ENCODE measurements around the gene BMP2. TPM values are rescaled to one million over a fixed set of nuclear protein-coding genes. Genes with fewer than 3 reads are reported as not detected.

The BMP2 gene
- total RNA-seq, result 16.7 and 17.2 TPM in 2 replicates

GRCh38 chr20:6767536-6768227, at the start of gene BMP2:
TSS of gene BMP2 (plus strand) at chr20:6767686. CDS start at chr20:6770127, 2,441 bp downstream.
- DNase-seq (ENCODE audit: low read depth), result no peak

GRCh38 chr20:6718662-6719368, 48.7 kb upstream of the BMP2 start:
- peak; percentile 95 for DNase-seq (ENCODE audit: low read depth)

DNA sequence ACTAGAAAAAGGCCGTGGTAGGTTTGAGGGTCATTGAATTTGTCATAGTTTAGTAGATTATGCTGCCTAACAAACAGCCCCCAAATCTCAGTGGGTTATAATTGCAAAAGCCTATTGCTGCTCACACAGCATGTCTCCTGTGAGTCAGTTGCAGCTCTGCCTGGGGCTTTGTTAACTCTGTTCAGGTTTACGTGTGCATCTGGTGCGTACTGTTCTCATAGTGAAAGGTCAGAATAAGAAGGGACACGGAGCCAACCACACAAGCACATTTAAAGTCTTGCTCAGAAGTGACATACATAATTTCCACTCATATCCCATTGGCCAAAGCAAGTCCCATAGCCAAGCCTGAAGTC, 48.1 kb upstream of the BMP2 start:
- peak; percentile 11 for DNase-seq (ENCODE audit: low read depth)

- DNase-seq (ENCODE audit: low read depth), result no peak
Observed at GRCh38 chr20:6726761-6727160, 40.7 kb upstream of the BMP2 start.

- DNase-seq (ENCODE audit: low read depth), result peak; percentile 28
Observed at GRCh38 chr20:6730672-6731328, 36.7 kb upstream of the BMP2 start.

DNA sequence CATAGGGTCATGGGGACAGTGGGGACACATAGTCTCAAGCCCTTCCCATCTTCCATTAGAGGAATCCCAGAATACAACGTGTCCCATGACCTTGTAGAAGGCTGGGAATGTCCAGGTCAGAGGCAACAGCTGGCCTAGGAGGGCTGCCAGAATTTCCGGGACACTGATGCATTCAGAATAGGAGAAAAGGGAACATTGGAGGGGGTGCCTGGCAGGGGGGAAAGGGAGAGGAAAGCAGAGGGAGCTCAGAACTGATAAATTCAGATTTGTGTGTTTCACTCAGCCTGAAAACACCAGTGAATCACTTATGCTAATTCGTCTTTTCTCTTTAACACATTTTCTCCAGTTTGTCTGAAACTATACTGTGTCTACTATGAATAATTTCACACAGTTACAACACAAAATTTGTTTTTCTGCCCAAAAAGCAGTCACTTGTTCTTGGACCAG, 35.5 kb upstream of the BMP2 start:
- no peak for DNase-seq (ENCODE audit: low read depth)

- no peak for DNase-seq (ENCODE audit: low read depth)
Observed at GRCh38 chr20:6732851-6733250, 34.6 kb upstream of the BMP2 start.

GRCh38 chr20:6733965-6734364, 33.5 kb upstream of the BMP2 start:
- no peak for DNase-seq (ENCODE audit: low read depth)

DNA sequence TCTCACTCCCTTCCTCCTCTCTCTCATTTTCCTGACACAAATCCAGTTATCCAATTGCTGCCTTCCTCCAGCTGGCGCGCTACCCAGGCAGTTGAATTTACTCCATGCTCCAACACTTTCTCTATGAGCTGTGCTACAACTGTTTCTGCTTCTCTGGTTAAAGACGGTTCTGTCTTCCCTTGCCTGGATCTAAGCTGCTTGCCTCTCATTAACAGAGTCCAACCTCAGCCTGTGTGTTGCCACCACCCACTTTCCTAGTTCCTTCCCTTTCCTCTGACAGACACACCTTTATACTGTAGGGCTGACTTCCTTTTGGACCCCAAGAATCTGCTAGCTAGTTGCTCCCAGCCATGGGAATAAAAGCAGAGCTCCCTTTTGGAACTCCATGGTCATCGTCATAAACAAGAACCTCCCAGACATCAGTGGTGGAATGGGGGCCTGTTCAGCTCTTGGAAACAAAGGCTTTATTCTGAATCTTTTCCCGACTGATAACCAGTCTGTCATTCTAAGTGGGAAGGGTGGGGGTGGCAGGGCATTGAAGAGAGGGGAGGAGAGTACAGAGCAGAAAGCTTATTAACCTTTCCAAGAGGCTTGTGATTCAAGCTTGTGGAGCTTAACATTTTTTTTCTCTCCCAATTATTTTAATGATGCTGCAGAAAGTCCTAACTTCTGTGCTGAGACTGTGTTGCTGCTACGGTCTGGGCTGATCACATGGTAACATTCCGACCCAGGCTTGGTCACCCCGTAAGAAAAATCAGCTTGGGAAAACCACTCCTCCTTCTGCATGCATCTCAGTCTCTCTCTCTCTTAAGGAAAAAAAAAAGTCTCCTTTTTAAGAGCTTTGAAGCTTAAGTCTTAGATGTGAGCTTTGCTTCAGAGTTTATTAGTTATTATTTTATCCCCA, 31.3 kb upstream of the BMP2 start:
- DNase-seq (ENCODE audit: low read depth), result peak; percentile 85

GRCh38 chr20:6739406-6739805, 28.1 kb upstream of the BMP2 start:
- peak; percentile 25 for DNase-seq (ENCODE audit: low read depth)

DNA sequence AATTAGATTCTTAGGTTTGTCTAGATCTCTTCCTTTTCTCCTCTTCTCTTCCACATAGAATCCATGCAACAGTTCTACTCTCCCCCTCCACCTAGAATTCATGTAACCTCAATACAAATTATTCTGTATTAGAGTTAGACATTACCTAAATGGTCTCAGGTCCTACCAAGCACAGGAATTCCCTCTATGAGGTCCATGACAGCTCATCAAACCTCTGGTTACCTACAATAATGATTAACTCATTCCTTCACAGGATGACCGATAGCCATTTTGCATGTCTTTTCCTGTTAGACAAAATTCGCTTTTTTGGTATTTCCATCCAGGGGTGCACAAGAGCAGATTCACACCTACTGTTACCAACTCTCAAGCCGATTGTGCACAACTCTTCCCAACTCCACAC, 27.4 kb upstream of the BMP2 start:
- DNase-seq (ENCODE audit: low read depth), result peak; percentile 88

DNA sequence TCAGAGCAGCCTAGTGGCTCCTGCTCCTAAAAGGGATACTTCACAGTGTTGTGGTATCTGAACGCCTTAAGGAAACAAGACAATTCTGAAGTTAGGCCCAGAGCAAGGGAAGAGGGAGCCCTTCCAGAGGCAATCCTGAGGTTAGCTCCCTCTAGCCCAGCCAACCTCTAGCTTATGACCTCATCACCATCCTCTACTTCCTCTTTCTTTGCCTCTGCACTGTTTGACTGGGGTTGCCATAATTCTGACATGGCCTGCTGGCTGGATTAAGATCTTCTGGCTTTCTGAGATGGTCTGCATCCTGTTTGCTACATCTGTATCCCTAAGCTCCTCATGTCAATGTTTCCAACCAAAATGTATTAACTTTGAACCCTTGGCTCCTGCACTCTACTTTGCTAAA, 23.3 kb upstream of the BMP2 start:
- no peak for DNase-seq (ENCODE audit: low read depth)

DNA sequence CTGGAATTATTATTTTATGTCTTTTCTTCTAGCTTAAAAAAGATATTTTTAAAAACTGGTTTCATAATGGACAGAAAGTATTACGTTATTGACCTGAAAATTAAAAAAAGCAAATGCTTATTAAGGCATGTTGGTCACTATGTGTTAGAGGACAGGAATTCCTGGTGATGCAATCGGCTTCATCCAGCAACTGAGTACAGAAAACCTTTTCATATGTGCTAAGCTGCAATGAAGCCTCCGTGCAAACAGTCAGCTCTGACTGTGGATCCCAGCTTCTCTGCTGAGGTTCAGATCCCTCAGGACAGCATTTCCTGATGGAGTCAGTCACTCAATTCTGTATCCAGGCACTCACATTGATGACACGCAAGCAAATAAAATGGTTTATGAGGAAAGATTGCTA, 22.7 kb upstream of the BMP2 start:
- peak; percentile 27 for DNase-seq (ENCODE audit: low read depth)

- peak; percentile 74 for DNase-seq (ENCODE audit: low read depth)
Observed at GRCh38 chr20:6746901-6747609, 20.4 kb upstream of the BMP2 start.

DNA sequence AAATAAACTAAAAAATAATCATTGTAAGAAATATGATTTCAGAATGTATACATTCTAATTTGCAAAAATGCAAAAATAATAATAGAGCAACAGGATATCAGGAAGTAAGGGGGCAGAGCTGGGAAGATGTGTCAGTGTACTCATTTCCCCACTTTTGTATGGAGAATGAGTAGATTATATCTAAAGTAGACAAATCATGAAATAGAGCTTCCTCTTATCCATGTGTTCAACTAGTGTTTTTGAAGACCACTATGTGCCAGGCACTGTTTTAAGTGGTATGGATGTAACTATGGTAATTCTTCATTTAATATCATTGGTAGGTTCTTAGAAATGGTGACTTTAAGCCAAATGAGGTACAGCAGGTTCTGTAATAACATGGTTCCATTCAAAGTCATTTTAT, 17.0 kb upstream of the BMP2 start:
- DNase-seq (ENCODE audit: low read depth), result no peak

DNA sequence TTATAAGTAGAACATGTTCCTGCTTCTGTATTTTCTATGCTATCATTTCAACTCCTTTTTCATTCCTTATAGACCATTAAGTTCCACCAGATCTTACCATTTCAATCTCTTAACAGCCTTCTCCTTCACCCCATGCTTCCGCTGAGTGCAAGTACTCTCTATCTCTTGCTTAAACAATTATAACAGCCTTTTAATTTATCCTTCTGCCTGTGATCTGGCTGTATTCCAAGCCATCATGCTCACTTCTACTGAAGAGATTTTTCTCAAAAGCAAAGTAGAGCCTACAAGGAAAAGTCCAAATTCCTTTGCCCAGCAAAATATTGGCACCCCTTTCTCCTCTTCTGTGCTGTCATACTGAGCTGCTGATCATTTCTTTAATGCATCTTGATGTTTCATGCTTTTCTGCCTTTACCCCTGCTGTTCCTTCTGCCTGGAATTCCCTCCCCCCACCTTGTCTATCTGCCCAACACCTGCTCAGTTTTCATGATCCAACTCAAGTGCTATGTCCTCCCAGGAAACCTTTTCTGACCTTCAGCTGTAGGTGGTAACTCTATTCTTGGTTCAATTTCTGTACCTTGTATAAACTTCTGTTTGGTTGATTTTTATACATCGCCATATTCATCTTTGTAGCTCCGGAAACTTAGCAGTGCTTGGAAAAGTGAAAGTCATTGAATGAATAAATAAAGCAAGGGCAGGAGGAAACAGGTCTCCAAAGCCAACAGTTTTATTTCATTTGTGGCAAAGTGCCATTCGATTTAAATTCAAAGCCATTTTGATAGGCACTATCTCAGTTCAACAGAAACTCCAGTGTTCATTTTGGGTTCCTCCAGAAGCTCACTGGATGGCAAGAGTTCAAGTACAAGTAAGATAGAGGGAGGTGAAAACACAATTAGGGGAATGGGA, 10.5 kb upstream of the BMP2 start:
- no peak for DNase-seq (ENCODE audit: low read depth)

DNA sequence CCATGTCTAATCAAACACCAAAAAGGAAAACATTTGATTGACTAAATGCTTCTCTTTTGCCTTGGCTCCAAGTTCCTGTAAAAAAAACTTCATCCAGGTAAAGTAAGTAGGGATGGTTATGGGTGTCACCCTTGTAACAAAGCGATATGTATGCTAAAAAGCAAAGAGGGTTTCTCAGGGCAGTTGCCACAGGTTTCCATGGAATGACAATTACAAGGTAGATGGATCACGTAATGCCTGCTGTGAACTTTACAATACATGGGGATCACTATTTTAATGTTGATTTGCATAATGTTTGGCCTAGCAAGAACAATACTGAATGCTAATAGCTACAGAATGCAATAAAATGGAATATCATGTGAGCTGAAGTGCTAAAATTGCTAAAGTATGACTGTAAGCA, 2.9 kb upstream of the BMP2 start:
- no peak for DNase-seq (ENCODE audit: low read depth)

DNA sequence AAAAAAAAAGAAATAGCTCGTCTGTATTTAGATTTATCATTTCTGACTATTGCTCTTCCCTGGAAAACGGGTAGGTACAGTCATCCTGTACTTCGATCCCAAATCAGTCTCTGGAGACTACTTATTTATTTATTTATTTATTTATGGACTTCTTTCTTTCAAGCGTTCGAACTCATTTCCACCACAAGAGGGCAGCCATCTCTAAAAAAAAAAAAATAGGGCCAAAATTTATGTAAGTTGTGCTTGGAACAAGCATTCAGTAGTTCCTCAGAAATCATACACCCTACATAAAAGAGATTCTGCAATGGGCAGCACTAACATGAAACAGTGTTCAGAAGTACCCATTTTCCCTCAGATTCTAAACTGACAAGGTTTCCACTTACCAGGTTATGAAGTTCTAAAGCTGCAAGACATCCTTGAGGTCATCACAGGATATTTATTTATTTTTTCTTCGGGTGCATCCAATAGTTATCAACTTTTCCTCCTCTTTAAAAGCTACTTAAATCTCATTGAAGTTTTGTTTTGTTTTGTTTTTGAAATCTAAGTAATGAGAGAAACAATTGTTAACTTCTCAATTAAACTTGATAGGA, 1.9 kb upstream of the BMP2 start:
- peak; percentile 72 for DNase-seq (ENCODE audit: low read depth)

GRCh38 chr20:6766433-6766832, 1.1 kb upstream of the BMP2 start:
- DNase-seq (ENCODE audit: low read depth), result no peak

- no peak for DNase-seq (ENCODE audit: low read depth)
Observed at GRCh38 chr20:6767126-6767535, 355 bp upstream of the BMP2 start.
